NCI-H69 (cell line): ENCODE data around the gene ZNF771.

Source experiments
- DNase-seq: peaks from one replicate; lab custom pipeline; 2025; lab: John Stamatoyannopoulos, UW

ZNF771 gene

DNA sequence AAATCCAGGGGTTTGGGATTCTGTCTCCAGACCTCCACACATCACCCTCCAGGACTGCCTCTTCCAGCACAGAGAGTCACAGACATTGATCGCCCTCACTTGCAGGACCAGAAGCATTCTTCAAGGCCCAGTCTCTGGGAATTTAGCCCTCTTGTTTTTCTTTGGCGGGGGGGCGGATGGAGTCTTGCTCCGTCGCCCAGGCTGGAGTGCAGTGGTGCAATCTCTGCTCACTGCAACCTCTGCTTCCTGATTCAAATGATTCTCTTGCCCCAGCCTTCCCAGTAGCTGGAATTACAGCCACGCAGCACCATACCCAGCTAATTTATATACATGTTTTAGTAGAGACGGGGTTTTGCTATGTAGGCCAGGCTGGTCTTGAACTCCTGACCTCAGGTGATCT lies 56.7 kb downstream of the ZNF771 start:
- DNase-seq: no peak
